K562 (cell line): ENCODE data around the gene ECSIT. TPM values are rescaled to one million over a fixed set of nuclear protein-coding genes. Genes with fewer than 3 reads are reported as not detected.

Experiments
- CTBP1 ChIP-seq: fragments of 450-650 bp; IDR thresholded peaks from 2 replicates; pipeline ENCODE4 v1.6.1; 2016; ENCODE audit warnings: borderline replicate concordance
- FOS ChIP-seq: IDR thresholded peaks from 3 replicates; pipeline ENCODE4 v1.6.1; 2011; ENCODE audit not compliant: insufficient read length; ENCODE audit errors: extremely low read depth
- GABPA ChIP-seq: fragments of 200-800 bp; sonication (Bioruptor generic); conservative IDR thresholded peaks from 2 replicates; pipeline ENCODE4 v1.6.1; 2016; ENCODE audit warnings: low read depth, missing genetic modification characterization, missing compliant biosample characterization
- HIVEP1 ChIP-seq: fragments of 250-450 bp; sonication (Bioruptor Pico); IDR thresholded peaks from 2 replicates; pipeline ENCODE4 v1.4.0; 2020; ENCODE audit warnings: mild to moderate bottlenecking
- HMGN3 ChIP-seq: IDR thresholded peaks from 2 replicates; pipeline ENCODE4 v1.6.1; 2011; ENCODE audit warnings: borderline replicate concordance, low read depth, mild to moderate bottlenecking, mixed read lengths, low read length; ENCODE audit not compliant: insufficient read length; ENCODE audit errors: extremely low read depth
- JUN ChIP-seq, 2 experiments: sonication (generic) in 1 of 2; formaldehyde crosslinking in 1 of 2; IDR thresholded peaks; 2 replicates each; pipeline versions ENCODE4 v1.6.1 to v1.8.0; 2012 to 2022; ENCODE audit warnings: borderline replicate concordance in 2 of 2, mild to moderate bottlenecking in 2 of 2, improper control_type of control experiment in 1 of 2, low read depth in 1 of 2, low read length in 1 of 2, missing genetic modification reagents in 1 of 2
- KDM2B ChIP-seq: fragments of 250-450 bp; sonication (Bioruptor Pico); IDR thresholded peaks from 2 replicates; pipeline ENCODE4 v1.8.0; 2021; ENCODE audit warnings: mild to moderate bottlenecking, moderate library complexity
- KLF6 ChIP-seq: fragments of 250-450 bp; sonication (Bioruptor Pico); IDR thresholded peaks from 2 replicates; pipeline ENCODE4 v1.4.0; 2020; ENCODE audit warnings: mild to moderate bottlenecking, moderate library complexity, borderline replicate concordance
- MAZ ChIP-seq, 2 experiments: fragments of 450-650 bp in 1 of 2; sonication (generic) in 1 of 2; formaldehyde crosslinking; IDR thresholded peaks in 1 of 2; conservative IDR thresholded peaks in 1 of 2; 2 replicates each; pipeline versions ENCODE4 v1.4.0 to v1.5.0; 2020; ENCODE audit warnings: mild to moderate bottlenecking in 1 of 2, missing genetic modification reagents in 1 of 2
- MIER1 ChIP-seq: fragments of 450-650 bp; IDR thresholded peaks from 2 replicates; pipeline ENCODE4 v1.6.1; 2016; ENCODE audit warnings: antibody characterized with exemption, mild to moderate bottlenecking, low read depth
- PCBP2 ChIP-seq: fragments of 200-400 bp; formaldehyde crosslinking; IDR thresholded peaks from 2 replicates; pipeline ENCODE4 v1.6.1; 2018; ENCODE audit warnings: low read length, low read depth, mild to moderate bottlenecking, moderate library complexity; ENCODE audit not compliant: poor library complexity, severe bottlenecking
- PHTF2 ChIP-seq: fragments of 250-450 bp; sonication (Bioruptor Pico); IDR thresholded peaks from 2 replicates; pipeline ENCODE4 v1.5.0; 2021; ENCODE audit warnings: mild to moderate bottlenecking
- SAFB ChIP-seq: fragments of 200-400 bp; formaldehyde crosslinking; IDR thresholded peaks from 2 replicates; pipeline ENCODE4 v1.6.1; 2017; ENCODE audit warnings: low read depth, low read length, borderline replicate concordance
- SETDB1 ChIP-seq: IDR thresholded peaks from one replicate; pipeline ENCODE4 v1.6.1; 2012; ENCODE audit warnings: low read length, control low read depth, inconsistent platforms
- SMAD4 ChIP-seq: fragments of 250-450 bp; sonication (Bioruptor Pico); conservative IDR thresholded peaks from 2 replicates; pipeline ENCODE4 v1.8.0; 2021; ENCODE audit warnings: inconsistent platforms, mild to moderate bottlenecking, moderate library complexity
- SP2 ChIP-seq: IDR thresholded peaks from 2 replicates; pipeline ENCODE4 v1.6.1; 2011; ENCODE audit warnings: mild to moderate bottlenecking, low read depth, low read length, moderate library complexity; ENCODE audit not compliant: poor library complexity, severe bottlenecking; ENCODE audit errors: extremely low read depth
- SPI1 ChIP-seq: IDR thresholded peaks from 2 replicates; pipeline ENCODE4 v1.6.1; 2011; ENCODE audit warnings: low read depth, low read length, control low read depth, borderline replicate concordance
- ZNF217 ChIP-seq: sonication (generic); formaldehyde crosslinking; IDR thresholded peaks from 2 replicates; pipeline ENCODE4 v1.8.0; 2022; ENCODE audit warnings: mild to moderate bottlenecking, missing genetic modification reagents
- ZNF407 ChIP-seq: fragments of 450-650 bp; IDR thresholded peaks from 2 replicates; pipeline ENCODE4 v1.6.1; 2016; ENCODE audit warnings: low read depth
- ZNF551 ChIP-seq: fragments of 250-450 bp; sonication (Bioruptor Pico); IDR thresholded peaks from 2 replicates; pipeline ENCODE4 v1.5.0; 2021; ENCODE audit warnings: mild to moderate bottlenecking, moderate library complexity
- polyA plus RNA-seq, 8 experiments: library from polyadenylated mRNA; depleted of rRNA in 4 of 8; stranded (reverse) in 5 of 8; unstranded in 3 of 8; fragments of >200 nt; fragmentation: Nextera tagmentation in 2 of 8; fragmentation: Illumina TruSeq in 1 of 8; extraction: Ambion mirVana in 2 of 8; extraction: Trizol in 1 of 8; gene quantifications; 2 replicates each; pipeline versions ENCODE4 v1.2.1 to v1.2.3, GENCODE V29; 2011 to 2014; ENCODE audit warnings: inconsistent platforms in 1 of 8, missing spikeins in 1 of 8
- total RNA-seq, 7 experiments: library from RNA; depleted of rRNA in 6 of 7; stranded (reverse); fragments of >200 nt in 6 of 7; fragmentation: Illumina TruSeq in 2 of 7; extraction: Trizol in 2 of 7; gene quantifications; 2 replicates each; pipeline versions ENCODE4 v1.2.1 to v1.2.3, GENCODE V29; 2011 to 2021; ENCODE audit warnings: low replicate concordance in 1 of 7
- TF ChIP-seq, protein P1 (sequence below): fragments of 250-450 bp; sonication (Bioruptor Pico); IDR thresholded peaks from 2 replicates; pipeline ENCODE4 v1.8.0; 2021; ENCODE audit warnings: moderate library complexity, mild to moderate bottlenecking, inconsistent platforms

Gene ECSIT
- total and polyA plus RNA-seq, 9 of the 15 experiments (the other 6 are each of a cell fraction or from before 2014, with no cell fraction given): 1.1 to 82.5 (median 43.9) TPM

DNA sequence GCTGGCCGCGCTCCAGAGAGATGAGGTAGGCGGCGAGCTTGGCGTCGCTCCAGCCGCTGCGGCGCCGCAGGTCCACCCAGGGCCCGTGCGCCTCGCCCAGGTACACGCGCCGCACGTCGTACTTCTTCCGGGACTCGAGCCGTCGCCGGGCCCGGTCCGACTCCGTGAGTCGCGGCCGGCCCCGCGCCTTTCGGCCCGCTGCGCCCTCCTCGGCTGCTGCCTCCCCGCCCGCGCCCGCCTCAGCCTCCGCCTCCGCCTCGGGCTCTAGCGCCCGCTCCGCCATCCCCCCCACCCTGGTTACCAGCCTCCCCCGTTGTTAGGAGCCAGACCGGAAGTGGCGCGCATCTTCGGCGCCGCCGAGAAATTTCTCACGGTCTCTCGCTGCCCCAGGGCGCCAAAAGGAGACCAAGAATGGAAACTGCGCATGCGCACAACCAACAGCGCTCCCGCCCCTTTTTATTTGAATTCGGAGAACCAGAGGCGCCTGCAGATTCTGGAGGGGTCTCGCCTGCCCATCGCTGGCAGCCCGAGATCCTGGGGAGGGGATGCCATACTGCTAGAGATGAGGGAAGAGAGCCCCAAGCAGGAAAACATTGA, 23.3 kb downstream of the ECSIT start, which contains the start of gene ZNF653 (continued):
- TF ChIP-seq PHTF2 (CRISPR knock-in tag) (no peak), SP2 (no peak), HMGN3 (peak; percentile 14), MIER1 (no peak), HIVEP1 (CRISPR knock-in tag) (no peak), FOS (no peak), ZNF407 (no peak), KLF6 (no peak), KDM2B (no peak), MAZ (CRISPR knock-in tag; conservative IDR thresholded peaks at IDR 0.05 in 1 of 2, IDR thresholded peaks at IDR 0.05 in 1 of 2) (peak; percentile 2 to 78; a peak in 3 of 4 replicates), CTBP1 (peak; percentile 85), SAFB (no peak), PCBP2 (no peak), ZNF217 (CRISPR knock-in tag) (no peak), ZNF551 (CRISPR knock-in tag) (no peak), SMAD4 (CRISPR knock-in tag) (peak; percentile 54; the same call in 1 of the 2 replicates), GABPA (tag) (peak; percentile 98), JUN (IDR thresholded peaks at IDR 0.05; ENCODE audit: borderline replicate concordance, low read depth, low read length) (no peak), JUN (CRISPR knock-in tag; IDR thresholded peaks at IDR 0.05; ENCODE audit: borderline replicate concordance) (no peak), SPI1 (no peak), SETDB1 (no peak)
- TF ChIP-seq, protein P1, sequence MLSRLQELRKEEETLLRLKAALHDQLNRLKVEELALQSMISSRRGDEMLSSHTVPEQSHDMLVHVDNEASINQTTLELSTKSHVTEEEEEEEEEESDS (CRISPR knock-in tag): no peak
